HepG2 (cell line): ENCODE results near the gene AHNAK. TPM values are rescaled to one million over a fixed set of nuclear protein-coding genes. Genes with fewer than 3 reads are reported as not detected.

Source experiments
- CBX2 ChIP-seq, 2 experiments: fragments of 200-600 bp in 1 of 2; sonication (generic); formaldehyde crosslinking in 1 of 2; IDR thresholded peaks; 2 replicates each; pipeline versions ENCODE4 v1.7.0 to v1.8.1; 2018 to 2022; ENCODE audit warnings: low read depth in 2 of 2, low read length in 1 of 2, mild to moderate bottlenecking in 1 of 2, missing genetic modification reagents in 1 of 2
- GPN1 ChIP-seq: sonication (generic); formaldehyde crosslinking; IDR thresholded peaks from 2 replicates; pipeline ENCODE4 v1.5.1; 2020; ENCODE audit warnings: missing genetic modification reagents, borderline replicate concordance
- HES4 ChIP-seq: sonication (generic); formaldehyde crosslinking; IDR thresholded peaks from 2 replicates; pipeline ENCODE4 v1.9.0; 2021; ENCODE audit warnings: mild to moderate bottlenecking, missing genetic modification reagents, borderline replicate concordance
- HNF4G ChIP-seq, 2 experiments: sonication (generic) in 1 of 2; formaldehyde crosslinking in 1 of 2; IDR thresholded peaks; 2 replicates each; pipeline versions ENCODE4 v1.4.0 to v1.6.1; 2011 to 2020; ENCODE audit warnings: borderline replicate concordance in 2 of 2, low read depth in 2 of 2, mild to moderate bottlenecking in 2 of 2, low read length in 1 of 2, missing genetic modification reagents in 1 of 2, moderate library complexity in 1 of 2
- NFE2L1 ChIP-seq: sonication (generic); formaldehyde crosslinking; IDR thresholded peaks from 2 replicates; pipeline ENCODE4 v1.4.0; 2020; ENCODE audit warnings: missing genetic modification reagents, mild to moderate bottlenecking, borderline replicate concordance
- ZNF274 ChIP-seq: sonication (generic); formaldehyde crosslinking; IDR thresholded peaks from 2 replicates; pipeline ENCODE4 v1.5.1; 2020; ENCODE audit warnings: mild to moderate bottlenecking, missing genetic modification reagents
- ZNF292 ChIP-seq: sonication (generic); formaldehyde crosslinking; IDR thresholded peaks from 2 replicates; pipeline ENCODE4 v1.8.1; 2022; ENCODE audit warnings: mild to moderate bottlenecking, low read depth, missing genetic modification reagents, borderline replicate concordance
- ZNF510 ChIP-seq: sonication (generic); formaldehyde crosslinking; IDR thresholded peaks from 2 replicates; pipeline ENCODE4 v1.4.0; 2020; ENCODE audit warnings: low read depth, mild to moderate bottlenecking, missing genetic modification reagents
- ZNF841 ChIP-seq: sonication (generic); formaldehyde crosslinking; IDR thresholded peaks from 2 replicates; pipeline ENCODE4 v1.8.1; 2023; ENCODE audit warnings: missing genetic modification reagents, borderline replicate concordance
- ZSCAN20 ChIP-seq: sonication (generic); formaldehyde crosslinking; IDR thresholded peaks from 2 replicates; pipeline ENCODE4 v1.4.0; 2020; ENCODE audit warnings: missing genetic modification reagents, mild to moderate bottlenecking, borderline replicate concordance
- polyA plus RNA-seq, 8 experiments: library from polyadenylated mRNA; depleted of rRNA in 3 of 8; stranded (reverse) in 7 of 8; unstranded in 1 of 8; fragments of >200 nt; fragmentation: Illumina TruSeq in 4 of 8; extraction: Trizol in 4 of 8; gene quantifications; 2 replicates each; pipeline versions ENCODE4 v1.2.1 to v1.2.3, GENCODE V29; 2011 to 2016; ENCODE audit warnings: low read depth in 4 of 8, missing spikeins in 1 of 8, mixed read lengths in 1 of 8; ENCODE audit not compliant: insufficient read depth in 1 of 8
- total RNA-seq, 5 experiments: library from RNA; depleted of rRNA; stranded (reverse); fragments of >200 nt; fragmentation: Illumina TruSeq; extraction: Trizol; gene quantifications; 2 replicates each; pipeline ENCODE4 v1.2.3, GENCODE V29; 2016; ENCODE audit warnings: low read depth in 1 of 5
- TF ChIP-seq, protein P1 (sequence below): sonication (generic); formaldehyde crosslinking; IDR thresholded peaks from 2 replicates; pipeline ENCODE4 v1.4.0; 2020; ENCODE audit warnings: mild to moderate bottlenecking, missing genetic modification reagents
- TF ChIP-seq, protein P2 (sequence below): sonication (generic); formaldehyde crosslinking; IDR thresholded peaks from 2 replicates; pipeline ENCODE4 v1.4.0; 2020; ENCODE audit warnings: missing genetic modification reagents, borderline replicate concordance
- TF ChIP-seq, protein P3 (sequence below): sonication (generic); formaldehyde crosslinking; IDR thresholded peaks from 2 replicates; pipeline ENCODE4 v1.4.0; 2020; ENCODE audit warnings: missing genetic modification reagents
- TF ChIP-seq, protein P4 (sequence below): sonication (generic); formaldehyde crosslinking; IDR thresholded peaks from 2 replicates; pipeline ENCODE4 v1.5.0; 2020; ENCODE audit warnings: mild to moderate bottlenecking, missing genetic modification reagents
- TF ChIP-seq, protein P5 (sequence below): IDR thresholded peaks from 2 replicates; pipeline ENCODE4 v1.6.1; 2016; ENCODE audit warnings: low read depth
- TF ChIP-seq, protein P6 (sequence below): sonication (generic); formaldehyde crosslinking; conservative IDR thresholded peaks from 2 replicates; pipeline ENCODE4 v1.8.1; 2023; ENCODE audit warnings: missing genetic modification reagents

AHNAK gene
- total and polyA plus RNA-seq, 2 of the 13 experiments (the other 11 are each of a cell fraction or from before 2014, with no cell fraction given) = 23.4 to 25.0 TPM

DNA sequence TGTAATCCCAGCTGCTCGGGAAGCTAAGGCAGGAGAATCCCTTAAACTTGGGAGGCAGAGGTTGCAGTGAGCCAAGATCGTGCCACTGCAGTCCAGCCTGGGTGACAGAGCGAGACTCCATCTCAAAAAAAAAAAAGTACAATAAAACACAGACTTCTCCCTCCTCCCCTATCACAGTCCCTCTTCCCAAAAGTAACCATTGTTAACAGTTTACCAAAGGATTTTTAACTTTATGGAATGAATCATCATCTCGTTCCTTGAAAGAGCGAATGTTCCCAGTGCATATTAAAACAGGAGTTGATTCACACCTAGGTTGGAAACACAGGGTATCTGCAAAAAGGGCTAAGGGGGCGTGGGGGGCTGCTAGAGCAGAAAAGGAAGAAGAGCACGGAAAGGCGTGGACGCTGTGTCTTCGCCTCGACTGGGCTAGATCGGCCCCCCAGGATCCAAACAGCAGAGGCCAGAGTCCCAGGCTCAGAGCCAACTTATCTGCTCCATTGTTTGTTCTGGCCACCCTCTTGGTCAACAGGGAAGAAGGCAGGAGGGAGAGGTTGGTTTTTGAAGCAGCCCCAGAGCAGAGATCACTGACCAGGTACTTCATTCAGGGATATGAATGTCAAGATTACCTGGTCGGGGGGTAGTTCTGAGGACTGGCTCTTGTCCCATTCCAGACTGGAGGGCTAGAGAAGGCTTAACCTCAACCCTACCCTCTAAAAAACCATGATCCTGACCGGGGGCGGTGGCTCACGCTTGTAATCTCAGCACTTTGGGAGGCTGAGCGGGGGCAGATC, 2.1 kb upstream of the AHNAK start (continued):
- TF ChIP-seq, protein P1, sequence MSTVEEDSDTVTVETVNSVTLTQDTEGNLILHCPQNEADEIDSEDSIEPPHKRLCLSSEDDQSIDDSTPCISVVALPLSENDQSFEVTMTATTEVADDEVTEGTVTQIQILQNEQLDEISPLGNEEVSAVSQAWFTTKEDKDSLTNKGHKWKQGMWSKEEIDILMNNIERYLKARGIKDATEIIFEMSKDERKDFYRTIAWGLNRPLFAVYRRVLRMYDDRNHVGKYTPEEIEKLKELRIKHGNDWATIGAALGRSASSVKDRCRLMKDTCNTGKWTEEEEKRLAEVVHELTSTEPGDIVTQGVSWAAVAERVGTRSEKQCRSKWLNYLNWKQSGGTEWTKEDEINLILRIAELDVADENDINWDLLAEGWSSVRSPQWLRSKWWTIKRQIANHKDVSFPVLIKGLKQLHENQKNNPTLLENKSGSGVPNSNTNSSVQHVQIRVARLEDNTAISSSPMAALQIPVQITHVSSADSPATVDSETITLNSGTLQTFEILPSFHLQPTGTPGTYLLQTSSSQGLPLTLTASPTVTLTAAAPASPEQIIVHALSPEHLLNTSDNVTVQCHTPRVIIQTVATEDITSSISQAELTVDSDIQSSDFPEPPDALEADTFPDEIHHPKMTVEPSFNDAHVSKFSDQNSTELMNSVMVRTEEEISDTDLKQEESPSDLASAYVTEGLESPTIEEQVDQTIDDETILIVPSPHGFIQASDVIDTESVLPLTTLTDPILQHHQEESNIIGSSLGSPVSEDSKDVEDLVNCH = no peak
- TF ChIP-seq HES4 (CRISPR knock-in tag) (no peak), ZNF274 (CRISPR knock-in tag) (no peak), HNF4G (IDR thresholded peaks at IDR 0.05; ENCODE audit: borderline replicate concordance, low read depth, low read length) (peak; percentile 64), HNF4G (CRISPR knock-in tag; IDR thresholded peaks at IDR 0.05; ENCODE audit: borderline replicate concordance, low read depth) (0 out of 2 replicates have a peak, but pooled peaks have one; percentile 25), ZNF510 (no peak), GPN1 (CRISPR knock-in tag) (no peak), CBX2 (IDR thresholded peaks at IDR 0.05; ENCODE audit: low read depth, low read length) (no peak), CBX2 (CRISPR knock-in tag; IDR thresholded peaks at IDR 0.05; ENCODE audit: low read depth) (no peak), ZNF841 (CRISPR knock-in tag) (no peak), ZNF292 (CRISPR knock-in tag) (no peak), ZSCAN20 (no peak), NFE2L1 (CRISPR knock-in tag) (no peak)
- TF ChIP-seq, protein P2, sequence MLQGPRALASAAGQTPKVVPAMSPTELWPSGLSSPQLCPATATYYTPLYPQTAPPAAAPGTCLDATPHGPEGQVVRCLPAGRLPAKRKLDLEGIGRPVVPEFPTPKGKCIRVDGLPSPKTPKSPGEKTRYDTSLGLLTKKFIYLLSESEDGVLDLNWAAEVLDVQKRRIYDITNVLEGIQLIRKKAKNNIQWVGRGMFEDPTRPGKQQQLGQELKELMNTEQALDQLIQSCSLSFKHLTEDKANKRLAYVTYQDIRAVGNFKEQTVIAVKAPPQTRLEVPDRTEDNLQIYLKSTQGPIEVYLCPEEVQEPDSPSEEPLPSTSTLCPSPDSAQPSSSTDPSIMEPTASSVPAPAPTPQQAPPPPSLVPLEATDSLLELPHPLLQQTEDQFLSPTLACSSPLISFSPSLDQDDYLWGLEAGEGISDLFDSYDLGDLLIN (CRISPR knock-in tag) = no peak
- TF ChIP-seq, protein P3, sequence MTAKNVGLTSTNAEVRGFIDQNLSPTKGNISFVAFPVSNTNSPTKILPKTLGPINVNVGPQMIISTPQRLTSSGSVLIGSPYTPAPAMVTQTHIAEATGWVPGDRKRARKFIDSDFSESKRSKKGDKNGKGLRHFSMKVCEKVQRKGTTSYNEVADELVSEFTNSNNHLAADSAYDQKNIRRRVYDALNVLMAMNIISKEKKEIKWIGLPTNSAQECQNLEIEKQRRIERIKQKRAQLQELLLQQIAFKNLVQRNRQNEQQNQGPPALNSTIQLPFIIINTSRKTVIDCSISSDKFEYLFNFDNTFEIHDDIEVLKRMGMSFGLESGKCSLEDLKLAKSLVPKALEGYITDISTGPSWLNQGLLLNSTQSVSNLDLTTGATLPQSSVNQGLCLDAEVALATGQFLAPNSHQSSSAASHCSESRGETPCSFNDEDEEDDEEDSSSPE (CRISPR knock-in tag) = peak; percentile 30; the same call in 1 of the 2 replicates
- TF ChIP-seq, protein P4, sequence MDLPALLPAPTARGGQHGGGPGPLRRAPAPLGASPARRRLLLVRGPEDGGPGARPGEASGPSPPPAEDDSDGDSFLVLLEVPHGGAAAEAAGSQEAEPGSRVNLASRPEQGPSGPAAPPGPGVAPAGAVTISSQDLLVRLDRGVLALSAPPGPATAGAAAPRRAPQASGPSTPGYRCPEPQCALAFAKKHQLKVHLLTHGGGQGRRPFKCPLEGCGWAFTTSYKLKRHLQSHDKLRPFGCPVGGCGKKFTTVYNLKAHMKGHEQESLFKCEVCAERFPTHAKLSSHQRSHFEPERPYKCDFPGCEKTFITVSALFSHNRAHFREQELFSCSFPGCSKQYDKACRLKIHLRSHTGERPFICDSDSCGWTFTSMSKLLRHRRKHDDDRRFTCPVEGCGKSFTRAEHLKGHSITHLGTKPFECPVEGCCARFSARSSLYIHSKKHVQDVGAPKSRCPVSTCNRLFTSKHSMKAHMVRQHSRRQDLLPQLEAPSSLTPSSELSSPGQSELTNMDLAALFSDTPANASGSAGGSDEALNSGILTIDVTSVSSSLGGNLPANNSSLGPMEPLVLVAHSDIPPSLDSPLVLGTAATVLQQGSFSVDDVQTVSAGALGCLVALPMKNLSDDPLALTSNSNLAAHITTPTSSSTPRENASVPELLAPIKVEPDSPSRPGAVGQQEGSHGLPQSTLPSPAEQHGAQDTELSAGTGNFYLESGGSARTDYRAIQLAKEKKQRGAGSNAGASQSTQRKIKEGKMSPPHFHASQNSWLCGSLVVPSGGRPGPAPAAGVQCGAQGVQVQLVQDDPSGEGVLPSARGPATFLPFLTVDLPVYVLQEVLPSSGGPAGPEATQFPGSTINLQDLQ = no peak
- TF ChIP-seq, protein P5, sequence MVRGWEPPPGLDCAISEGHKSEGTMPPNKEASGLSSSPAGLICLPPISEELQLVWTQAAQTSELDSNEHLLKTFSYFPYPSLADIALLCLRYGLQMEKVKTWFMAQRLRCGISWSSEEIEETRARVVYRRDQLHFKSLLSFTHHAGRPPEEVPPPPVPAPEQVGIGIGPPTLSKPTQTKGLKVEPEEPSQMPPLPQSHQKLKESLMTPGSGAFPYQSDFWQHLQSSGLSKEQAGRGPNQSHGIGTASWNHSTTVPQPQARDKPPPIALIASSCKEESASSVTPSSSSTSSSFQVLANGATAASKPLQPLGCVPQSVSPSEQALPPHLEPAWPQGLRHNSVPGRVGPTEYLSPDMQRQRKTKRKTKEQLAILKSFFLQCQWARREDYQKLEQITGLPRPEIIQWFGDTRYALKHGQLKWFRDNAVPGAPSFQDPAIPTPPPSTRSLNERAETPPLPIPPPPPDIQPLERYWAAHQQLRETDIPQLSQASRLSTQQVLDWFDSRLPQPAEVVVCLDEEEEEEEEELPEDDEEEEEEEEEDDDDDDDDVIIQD (CRISPR knock-in tag) = no peak
- TF ChIP-seq, protein P6, sequence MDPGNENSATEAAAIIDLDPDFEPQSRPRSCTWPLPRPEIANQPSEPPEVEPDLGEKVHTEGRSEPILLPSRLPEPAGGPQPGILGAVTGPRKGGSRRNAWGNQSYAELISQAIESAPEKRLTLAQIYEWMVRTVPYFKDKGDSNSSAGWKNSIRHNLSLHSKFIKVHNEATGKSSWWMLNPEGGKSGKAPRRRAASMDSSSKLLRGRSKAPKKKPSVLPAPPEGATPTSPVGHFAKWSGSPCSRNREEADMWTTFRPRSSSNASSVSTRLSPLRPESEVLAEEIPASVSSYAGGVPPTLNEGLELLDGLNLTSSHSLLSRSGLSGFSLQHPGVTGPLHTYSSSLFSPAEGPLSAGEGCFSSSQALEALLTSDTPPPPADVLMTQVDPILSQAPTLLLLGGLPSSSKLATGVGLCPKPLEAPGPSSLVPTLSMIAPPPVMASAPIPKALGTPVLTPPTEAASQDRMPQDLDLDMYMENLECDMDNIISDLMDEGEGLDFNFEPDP = no peak
